Mesothelial cell of epicardium (in vitro differentiated cells): ENCODE results near the gene KLHDC9. TPM values are rescaled to one million over a fixed set of nuclear protein-coding genes. Genes with fewer than 3 reads are reported as not detected.

ENCODE experiments used
- DNase-seq, 2 experiments: peaks; one replicate each; pipeline ENCODE4 v3.0.0; 2021; ENCODE audit warnings: low spot score in 2 of 2; ENCODE audit not compliant: unreplicated experiment in 2 of 2
- H3K27ac Mint-ChIP-seq: 2 replicates; pipeline ENCODE4 v1.8.0; 2021; ENCODE audit warnings: mixed read lengths
- H3K27me3 Mint-ChIP-seq: 2 replicates; pipeline ENCODE4 v1.8.0; 2021; ENCODE audit warnings: low read depth, mixed read lengths
- H3K36me3 Mint-ChIP-seq: 2 replicates; pipeline ENCODE4 v1.8.0; 2021; ENCODE audit warnings: mixed read lengths
- H3K4me1 Mint-ChIP-seq: 2 replicates; pipeline ENCODE4 v1.8.0; 2021; ENCODE audit warnings: mixed read lengths
- H3K4me3 Mint-ChIP-seq: 2 replicates; pipeline ENCODE4 v1.8.0; 2021; ENCODE audit warnings: mild to moderate bottlenecking, moderate library complexity, mixed read lengths
- H3K9me3 Mint-ChIP-seq: 2 replicates; pipeline ENCODE4 v1.8.0; 2021; ENCODE audit warnings: mixed read lengths
- CTCF ChIP-seq: fragments of 200-600 bp; sonication (generic); IDR thresholded peaks from one replicate; pipeline ENCODE4 v1.5.0; 2021; ENCODE audit warnings: antibody characterized with exemption; ENCODE audit not compliant: unreplicated experiment
- total RNA-seq: library from RNA; stranded (reverse); gene quantifications from 3 replicates; pipeline ENCODE4 v1.2.1, GENCODE V29; 2021

Gene KLHDC9
- total RNA-seq, 1 donor from 2014 or later = 5.4 TPM

GRCh38 chr1:161128591-161129420 lies 30.6 kb downstream of the KLHDC9 start:
- Mint-ChIP-seq H3K9me3 (no peaks in the 10 kb centered on the region), H3K36me3 (peaks cover 25% of the 10 kb centered on the region), H3K27me3 (no peaks in the 10 kb centered on the region), H3K27ac (no peak overlapping the region), H3K4me1 (peaks cover 36% of the 10 kb centered on the region), H3K4me3 (no peak overlapping the region)
- no peak for DNase-seq
- TF ChIP-seq CTCF = no peak

- DNase-seq = no peak
- peaks cover 36% of the 10 kb centered on the region for H3K4me1 Mint-ChIP-seq
- TF ChIP-seq CTCF = no peak
- no peaks in the 10 kb centered on the region for H3K9me3 Mint-ChIP-seq
- H3K27me3 Mint-ChIP-seq = no peaks in the 10 kb centered on the region
- peak overlapping the region; percentile 89 for H3K27ac Mint-ChIP-seq
- no peak overlapping the region for H3K4me3 Mint-ChIP-seq
- peaks cover 23% of the 10 kb centered on the region for H3K36me3 Mint-ChIP-seq
Observed at GRCh38 chr1:161130266-161130665, 32.1 kb downstream of the KLHDC9 start.

- no peak for TF ChIP-seq CTCF
- H3K9me3 Mint-ChIP-seq = no peaks in the 10 kb centered on the region
- H3K4me1 Mint-ChIP-seq = peaks cover 39% of the 10 kb centered on the region
- DNase-seq = no peak
- H3K36me3 Mint-ChIP-seq = peaks cover 15% of the 10 kb centered on the region
- H3K27ac Mint-ChIP-seq = peak overlapping the region; percentile 89
- no peak overlapping the region for H3K4me3 Mint-ChIP-seq
- H3K27me3 Mint-ChIP-seq = no peaks in the 10 kb centered on the region
Observed at GRCh38 chr1:161131523-161132409, 33.6 kb downstream of the KLHDC9 start.

- Mint-ChIP-seq H3K27me3 (no peaks in the 10 kb centered on the region), H3K4me1 (peaks cover 36% of the 10 kb centered on the region), H3K4me3 (no peak within 1 kb of the TSS), H3K27ac (peak within 1 kb of the TSS; percentile 89), H3K9me3 (no peaks in the 10 kb centered on the region), H3K36me3 (peaks cover 10% of the 10 kb centered on the region)
- no peak for TF ChIP-seq CTCF
- peak; percentile 79 to 88 for DNase-seq
Observed at GRCh38 chr1:161132410-161133219, 34.5 kb downstream of the KLHDC9 start, which contains the start of gene DEDD. Gene DEDD (minus strand): TSS chr1:161132667. CDS start chr1:161124462, 8,205 bp downstream.

- Mint-ChIP-seq H3K36me3 (peaks cover 9% of the 10 kb centered on the region), H3K27me3 (no peaks in the 10 kb centered on the region), H3K4me1 (peaks cover 37% of the 10 kb centered on the region), H3K4me3 (no peak overlapping the region), H3K27ac (no peak overlapping the region), H3K9me3 (no peaks in the 10 kb centered on the region)
- DNase-seq = no peak
- TF ChIP-seq CTCF = no peak
Observed at GRCh38 chr1:161133220-161133740, 35.1 kb downstream of the KLHDC9 start.
